Activated T-helper 1 cell treated with anti-CD3 and anti-CD28 coated beads, Interleukin-12 subunit alpha, Interleukin-12 subunit beta, Interleukin-2, Interleukin-4 antibody, amounts not matched to agents 30 ng/mL and 10 ng/mL and 1 ng/mL, durations not matched to agents 14 hours and 24 hours and 36 hours (primary cell): ENCODE measurements around the gene CGB1. TPM values are rescaled to one million over a fixed set of nuclear protein-coding genes. Genes with fewer than 3 reads are reported as not detected.

Experiments
- total RNA-seq: library from RNA; stranded (reverse); gene quantifications from 2 replicates; pipeline ENCODE4 v1.2.3, GENCODE V29; 2022

The CGB1 gene
- total RNA-seq, 1 donor from 2014 or later: not detected

Other genes starting within 250 kb of the CGB1 start
- gene BCAT2, start 225.9 kb downstream of the CGB1 start, total RNA-seq: 93.3 and 93.6 TPM in 2 replicates
- gene HSD17B14, start 200.4 kb downstream of the CGB1 start, total RNA-seq: 0.57 and 0.64 TPM in 2 replicates
- 1.4 and 1.9 TPM in 2 replicates for gene PLEKHA4, start 168.3 kb downstream of the CGB1 start, total RNA-seq
- 53.1 and 53.7 TPM in 2 replicates for gene PPP1R15A, start 164.5 kb downstream of the CGB1 start, total RNA-seq
- gene TULP2, start 138.2 kb downstream of the CGB1 start, total RNA-seq: not detected in 2 replicates
- gene NUCB1, start 136.6 kb downstream of the CGB1 start, total RNA-seq: 117 and 122 TPM in 2 replicates
- gene DHDH, start 103.2 kb downstream of the CGB1 start, total RNA-seq: not detected in 2 replicates
- 292 and 295 TPM in 2 replicates for gene BAX, start 82.0 kb downstream of the CGB1 start, total RNA-seq
- 651 and 662 TPM in 2 replicates for gene FTL, start 71.6 kb downstream of the CGB1 start, total RNA-seq
- 71.2 and 77.1 TPM in 2 replicates for gene GYS1, start 43.6 kb downstream of the CGB1 start, total RNA-seq
- 172 and 175 TPM in 2 replicates for gene RUVBL2, start 43.0 kb downstream of the CGB1 start, total RNA-seq
- not detected in 2 replicates for gene LHB, start 19.8 kb downstream of the CGB1 start, total RNA-seq
- gene CGB3, start 12.6 kb downstream of the CGB1 start, total RNA-seq: not detected in 2 replicates
- not detected in 2 replicates for gene CGB2, start 5.0 kb downstream of the CGB1 start, total RNA-seq
- not detected in 2 replicates for gene CGB5, start 7.0 kb upstream of the CGB1 start, total RNA-seq
- gene CGB8, start 12.2 kb upstream of the CGB1 start, total RNA-seq: not detected in 2 replicates
- not detected in 2 replicates for gene CGB7, start 20.9 kb upstream of the CGB1 start, total RNA-seq
- not detected in 2 replicates for gene NTF4, start 27.9 kb upstream of the CGB1 start, total RNA-seq
- not detected in 2 replicates for gene KCNA7, start 35.8 kb upstream of the CGB1 start, total RNA-seq
- 259 and 272 TPM in 2 replicates for gene SNRNP70, start 48.6 kb upstream of the CGB1 start, total RNA-seq
- gene LIN7B, start 77.5 kb upstream of the CGB1 start, total RNA-seq: 4.9 and 7.8 TPM in 2 replicates
- gene C19orf73, start 82.2 kb upstream of the CGB1 start, total RNA-seq: 2.6 and 2.9 TPM in 2 replicates
- 5.0 TPM in 2 replicates for gene PPFIA3, start 82.6 kb upstream of the CGB1 start, total RNA-seq
- not detected in 2 replicates for gene HRC, start 118.5 kb upstream of the CGB1 start, total RNA-seq
- gene TRPM4, start 120.9 kb upstream of the CGB1 start, total RNA-seq: 1.4 and 2.0 TPM in 2 replicates